HG03139 (cell line): Measurements from ENCODE around the gene ABHD8.
"Not testable (repeated sequence)": the region's sequence is repeated elsewhere in the genome, so short reads cannot be mapped to it uniquely, and the experiment has no call there.

Experiments used
- ATAC-seq: cut with Tn5 transposase; IDR thresholded peaks from one replicate; pipeline ENCODE4 v1.9.1; 2021; ENCODE audit not compliant: unreplicated experiment

ABHD8 gene

GRCh38 chr19:17300992-17301619, 2.1 kb downstream of the ABHD8 start:
- ATAC-seq = no peak

DNA sequence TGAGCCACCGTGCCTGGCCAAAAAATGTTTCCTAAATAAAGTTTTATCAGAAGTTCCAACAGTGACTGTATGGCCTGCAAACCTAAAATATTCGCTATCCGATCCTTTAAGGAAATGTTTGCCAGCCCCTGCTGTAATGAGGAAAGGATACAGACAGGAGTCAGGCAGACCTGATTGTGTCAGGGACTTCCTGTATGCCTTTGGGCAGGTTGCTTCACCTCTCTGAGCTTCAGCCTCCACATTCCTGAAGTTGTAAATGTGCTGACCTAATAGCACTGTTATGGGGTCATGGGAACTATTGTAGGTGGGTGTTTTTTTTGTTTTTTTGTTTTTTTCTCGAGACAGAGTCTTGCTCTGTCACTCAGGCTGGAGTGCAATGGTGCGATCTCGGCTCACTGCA, 6.2 kb downstream of the ABHD8 start:
- ATAC-seq = no peak

GRCh38 chr19:17296273-17296672, 7.0 kb downstream of the ABHD8 start:
- ATAC-seq = no peak

GRCh38 chr19:17295551-17295950, 7.7 kb downstream of the ABHD8 start:
- ATAC-seq = not testable (repeated sequence)

- no peak for ATAC-seq
Measured at GRCh38 chr19:17294051-17294891, 9.0 kb downstream of the ABHD8 start.

- no peak for ATAC-seq
Measured at GRCh38 chr19:17293605-17294004, 9.6 kb downstream of the ABHD8 start.

DNA sequence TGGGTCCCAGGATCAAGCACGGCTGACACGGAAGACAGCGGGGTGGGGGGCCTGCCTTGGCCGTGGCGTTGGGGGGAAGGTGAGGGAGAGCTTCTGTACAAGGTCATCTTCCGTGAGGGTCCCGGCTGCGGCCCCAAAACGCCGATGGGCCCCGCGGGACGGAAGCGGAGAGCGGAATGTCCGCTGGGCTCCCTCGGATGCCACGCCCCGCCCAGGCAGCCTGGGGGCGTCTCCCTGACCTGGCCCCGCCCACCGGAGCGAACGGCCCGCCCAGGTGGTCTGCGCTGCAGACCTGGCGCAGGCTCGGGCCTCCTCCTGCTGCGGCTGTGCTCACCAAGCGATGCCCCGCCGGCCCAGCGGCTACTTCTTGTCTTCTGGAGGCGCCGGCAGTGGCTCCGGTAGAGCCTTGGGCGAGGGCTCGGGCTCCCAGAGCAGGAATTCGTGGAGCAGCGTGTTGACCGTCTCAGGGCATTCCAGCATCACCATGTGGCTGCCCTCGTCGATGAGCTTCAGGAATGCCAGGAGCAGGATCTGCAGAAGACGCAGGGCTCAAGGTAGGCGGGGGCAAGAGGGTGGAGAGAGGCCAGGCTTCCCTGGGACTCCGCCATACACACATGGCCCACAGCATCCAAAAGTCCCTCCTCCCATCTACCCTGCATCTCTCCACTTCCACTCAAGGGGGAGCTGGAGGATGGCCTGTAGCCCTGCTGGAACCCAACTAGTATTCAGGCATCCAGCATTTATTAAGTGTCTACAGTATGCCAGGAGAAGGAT, 10.7 kb downstream of the ABHD8 start:
- peak; percentile 75 for ATAC-seq

GRCh38 chr19:17289489-17289888, 13.7 kb downstream of the ABHD8 start:
- no peak for ATAC-seq

- ATAC-seq = no peak
Measured at GRCh38 chr19:17286752-17287151, 16.5 kb downstream of the ABHD8 start.

DNA sequence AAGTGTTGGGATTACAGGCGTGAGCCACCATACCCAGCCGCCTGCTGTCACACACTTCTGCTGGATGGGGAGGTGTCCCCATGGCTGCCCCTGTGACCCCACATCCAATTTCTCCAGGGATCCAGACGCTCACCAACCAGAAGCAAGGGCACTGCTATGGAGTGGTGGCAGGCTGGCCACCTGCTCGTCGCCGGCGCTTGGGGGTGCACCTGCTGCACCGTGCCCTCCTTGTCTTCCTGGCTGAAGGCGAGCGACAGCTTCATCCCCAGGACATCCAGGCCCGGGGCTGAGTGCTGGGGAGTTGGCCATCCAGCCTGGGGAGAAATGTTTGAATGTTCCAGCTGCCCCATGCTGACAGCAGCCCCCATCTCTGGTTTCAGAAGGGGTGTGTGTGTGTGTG, 17.0 kb downstream of the ABHD8 start:
- no peak for ATAC-seq

DNA sequence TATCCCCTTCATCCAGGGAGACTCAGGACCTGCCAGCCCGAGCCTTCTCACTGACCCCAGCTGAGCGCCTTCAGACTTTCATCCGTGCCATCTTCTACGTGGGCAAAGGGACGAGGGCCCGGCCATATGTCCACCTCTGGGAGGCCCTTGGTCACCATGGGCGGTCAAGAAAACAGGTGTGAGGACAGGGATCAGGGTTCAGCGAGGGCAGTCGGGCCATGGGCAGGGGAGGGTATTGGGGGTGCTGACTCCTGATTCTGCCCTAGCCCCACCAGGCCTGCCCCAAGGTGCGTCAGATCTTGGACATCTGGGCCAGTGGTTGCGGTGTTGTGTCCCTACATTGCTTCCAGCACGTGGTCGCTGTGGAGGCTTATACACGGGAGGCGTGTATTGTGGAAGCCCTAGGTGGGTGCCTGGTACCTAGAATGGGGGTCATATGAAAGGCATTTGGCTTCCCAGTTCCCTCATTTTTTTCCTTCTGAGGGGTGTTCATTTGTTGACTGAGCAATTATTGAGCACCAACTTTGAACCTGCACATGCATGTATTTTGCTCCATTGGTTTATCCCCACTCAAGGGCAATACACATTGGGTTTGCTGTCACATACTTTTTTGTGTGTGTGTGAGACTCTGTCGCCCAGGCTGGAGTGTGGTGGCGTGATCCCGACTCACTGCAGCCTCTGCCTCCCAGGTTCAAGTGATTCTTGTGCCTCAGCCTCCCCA, 17.6 kb downstream of the ABHD8 start:
- ATAC-seq = no peak

DNA sequence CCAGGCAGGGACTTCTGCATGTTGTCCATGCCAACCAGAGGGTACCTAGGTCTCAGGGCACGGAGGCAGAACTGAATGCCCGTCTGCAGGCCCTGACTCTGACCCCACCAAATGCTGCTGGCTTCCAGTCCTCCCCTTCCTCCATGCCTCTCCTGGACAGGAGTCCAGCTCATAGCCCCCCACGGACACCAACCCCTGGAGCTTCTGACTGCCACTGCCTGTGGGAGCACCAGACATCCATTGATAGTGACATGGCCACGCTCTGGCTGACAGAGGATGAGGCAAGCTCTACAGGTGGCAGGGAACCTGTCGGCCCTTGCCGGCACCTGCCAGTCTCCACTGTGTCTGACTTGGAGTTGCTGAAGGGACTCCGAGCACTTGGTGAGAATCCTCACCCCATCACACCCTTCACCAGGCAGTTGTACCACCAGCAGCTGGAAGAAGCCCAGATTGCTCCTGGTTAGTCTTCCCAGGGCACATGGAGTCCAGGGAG, 19.7 kb downstream of the ABHD8 start:
- no peak for ATAC-seq

GRCh38 chr19:17282488-17283125, 20.6 kb downstream of the ABHD8 start:
- no peak for ATAC-seq

GRCh38 chr19:17281391-17282304, 21.6 kb downstream of the ABHD8 start, which contains the start of gene ANKLE1:
TSS of gene ANKLE1 (plus strand) at chr19:17281901. CDS start at chr19:17281921, 20 bp downstream.
- no peak for ATAC-seq

DNA sequence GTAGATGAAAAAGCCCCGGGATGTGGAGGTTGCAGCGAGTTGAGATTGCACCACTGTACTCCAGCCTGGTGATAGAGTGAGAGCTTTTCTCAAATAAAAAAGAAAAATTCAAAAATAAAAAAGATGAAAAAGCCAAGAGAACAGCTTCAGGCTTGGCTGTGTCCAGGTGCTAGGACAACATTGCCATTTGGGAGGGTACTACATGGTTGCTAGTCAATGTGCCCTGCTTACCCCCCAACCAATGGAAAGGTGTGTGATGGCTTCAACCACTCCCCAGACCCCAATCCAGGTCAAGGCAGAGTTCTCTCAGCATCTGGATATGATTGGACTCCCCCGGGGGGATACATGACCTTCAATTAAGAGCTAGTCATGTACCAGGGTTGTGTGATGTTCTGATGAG, 23.8 kb downstream of the ABHD8 start:
- ATAC-seq = no peak

GRCh38 chr19:17275441-17276175, 27.6 kb downstream of the ABHD8 start:
- ATAC-seq = no peak

GRCh38 chr19:17274892-17275291, 28.3 kb downstream of the ABHD8 start:
- not testable (repeated sequence) for ATAC-seq

- ATAC-seq = no peak
Measured at GRCh38 chr19:17268754-17269153, 34.5 kb downstream of the ABHD8 start.
